B cell (primary cell): Measurements from ENCODE around the gene IZUMO1.

ENCODE experiments used
- EZH2 ChIP-seq: IDR thresholded peaks from 2 replicates; pipeline ENCODE4 v1.6.1; 2012; ENCODE audit warnings: borderline replicate concordance, low read depth, mild to moderate bottlenecking, moderate library complexity, low read length; ENCODE audit not compliant: insufficient read depth, poor library complexity, severe bottlenecking
- TF ChIP-seq, protein P1 (sequence below): fragments of 200-600 bp; IDR thresholded peaks from one replicate; pipeline ENCODE4 v1.8.0; 2022; ENCODE audit warnings: antibody characterized with exemption, mild to moderate bottlenecking

DNA sequence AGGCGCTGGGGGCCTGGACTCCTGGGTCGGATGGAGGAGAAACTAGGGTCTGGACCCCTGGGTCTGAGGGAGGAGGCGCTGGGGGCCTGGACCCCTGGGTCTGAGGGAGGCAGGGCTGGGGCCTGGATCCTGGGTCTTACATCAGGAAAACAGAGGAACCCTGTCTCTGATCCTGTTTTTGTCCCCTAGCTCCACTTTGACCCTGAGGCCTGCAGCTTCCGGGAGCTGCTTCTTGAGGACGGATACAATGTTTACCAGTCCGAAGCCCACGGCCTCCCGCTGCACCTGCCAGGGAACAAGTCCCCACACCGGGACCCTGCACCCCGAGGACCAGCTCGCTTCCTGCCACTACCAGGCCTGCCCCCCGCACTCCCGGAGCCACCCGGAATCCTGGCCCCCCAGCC lies 11.0 kb upstream of the IZUMO1 start:
- TF ChIP-seq, protein P1, sequence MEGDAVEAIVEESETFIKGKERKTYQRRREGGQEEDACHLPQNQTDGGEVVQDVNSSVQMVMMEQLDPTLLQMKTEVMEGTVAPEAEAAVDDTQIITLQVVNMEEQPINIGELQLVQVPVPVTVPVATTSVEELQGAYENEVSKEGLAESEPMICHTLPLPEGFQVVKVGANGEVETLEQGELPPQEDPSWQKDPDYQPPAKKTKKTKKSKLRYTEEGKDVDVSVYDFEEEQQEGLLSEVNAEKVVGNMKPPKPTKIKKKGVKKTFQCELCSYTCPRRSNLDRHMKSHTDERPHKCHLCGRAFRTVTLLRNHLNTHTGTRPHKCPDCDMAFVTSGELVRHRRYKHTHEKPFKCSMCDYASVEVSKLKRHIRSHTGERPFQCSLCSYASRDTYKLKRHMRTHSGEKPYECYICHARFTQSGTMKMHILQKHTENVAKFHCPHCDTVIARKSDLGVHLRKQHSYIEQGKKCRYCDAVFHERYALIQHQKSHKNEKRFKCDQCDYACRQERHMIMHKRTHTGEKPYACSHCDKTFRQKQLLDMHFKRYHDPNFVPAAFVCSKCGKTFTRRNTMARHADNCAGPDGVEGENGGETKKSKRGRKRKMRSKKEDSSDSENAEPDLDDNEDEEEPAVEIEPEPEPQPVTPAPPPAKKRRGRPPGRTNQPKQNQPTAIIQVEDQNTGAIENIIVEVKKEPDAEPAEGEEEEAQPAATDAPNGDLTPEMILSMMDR, result no peak
- no peak for TF ChIP-seq EZH2
